Endodermal cell (in vitro differentiated cells): Measurements from ENCODE around the gene MRPL51. TPM values are rescaled to one million over a fixed set of nuclear protein-coding genes. Genes with fewer than 3 reads are reported as not detected.
A peak's percentile ranks its signal among the peaks of the same experiment; 100 is the strongest.

Experiments used
- DNase-seq: peaks from one replicate; pipeline ENCODE4 v3.0.0-alpha.2; 2017
- H3K27ac ChIP-seq: 2 replicates; pipeline ENCODE4 v1.5.1; 2013; ENCODE audit warnings: mild to moderate bottlenecking, low read depth, low read length, moderate library complexity
- H3K27me3 ChIP-seq: 2 replicates; pipeline ENCODE4 v1.6.1; 2013; ENCODE audit warnings: mild to moderate bottlenecking, low read length, moderate library complexity; ENCODE audit not compliant: insufficient read depth, control insufficient read depth, poor library complexity, severe bottlenecking
- H3K36me3 ChIP-seq: 2 replicates; pipeline ENCODE4 v1.7.0; 2013; ENCODE audit warnings: mild to moderate bottlenecking, low read length, moderate library complexity; ENCODE audit not compliant: control insufficient read depth, insufficient read depth
- H3K4me1 ChIP-seq: one replicate; pipeline ENCODE4 v1.7.0; 2013; ENCODE audit warnings: low read length; ENCODE audit not compliant: control insufficient read depth, insufficient read depth
- H3K4me3 ChIP-seq: 2 replicates; pipeline ENCODE4 v1.5.1; 2013; ENCODE audit warnings: mild to moderate bottlenecking, low read length, moderate library complexity
- H3K9ac ChIP-seq: 2 replicates; pipeline ENCODE4 v1.6.1; 2013; ENCODE audit warnings: mild to moderate bottlenecking, low read length, moderate library complexity; ENCODE audit not compliant: poor library complexity, severe bottlenecking; ENCODE audit errors: extremely low read depth
- H3K9me3 ChIP-seq: 2 replicates; pipeline ENCODE4 v1.6.1; 2013; ENCODE audit warnings: mild to moderate bottlenecking, low read length, moderate library complexity; ENCODE audit not compliant: control insufficient read depth
- H3K27ac Mint-ChIP-seq: 2 replicates; pipeline ENCODE4 v1.8.0; 2020; ENCODE audit warnings: mixed read lengths
- H3K27me3 Mint-ChIP-seq: 2 replicates; pipeline ENCODE4 v1.8.0; 2021; ENCODE audit warnings: mild to moderate bottlenecking, mixed read lengths; ENCODE audit not compliant: insufficient read depth
- H3K36me3 Mint-ChIP-seq: 2 replicates; pipeline ENCODE4 v1.8.0; 2020; ENCODE audit warnings: low read depth, mixed read lengths
- H3K4me1 Mint-ChIP-seq: 2 replicates; pipeline ENCODE4 v1.8.0; 2020; ENCODE audit warnings: mixed read lengths
- H3K4me3 Mint-ChIP-seq: 2 replicates; pipeline ENCODE4 v1.8.0; 2020; ENCODE audit warnings: mild to moderate bottlenecking, moderate library complexity, mixed read lengths
- H3K9me3 Mint-ChIP-seq: 2 replicates; pipeline ENCODE4 v1.8.0; 2020; ENCODE audit warnings: mild to moderate bottlenecking, mixed read lengths
- CTCF ChIP-seq: fragments of 200-600 bp; sonication (generic); conservative IDR thresholded peaks from 2 replicates; pipeline ENCODE4 v1.5.0; 2021; ENCODE audit warnings: antibody characterized with exemption, mild to moderate bottlenecking
- WGBS, 2 experiments: methylation state at CpG; one replicate each; pipeline versions ENCODE4 v1.1.5 to v1.1.7; 2013; ENCODE audit warnings: missing lambda C conversion rate in 2 of 2, mixed read lengths in 1 of 2; ENCODE audit not compliant: insufficient coverage in 1 of 2, insufficient read length in 1 of 2; 5-methylcytosine and 5-hydroxymethylcytosine counted together
- total RNA-seq, 2 donors: library from RNA; stranded (reverse); fragmentation: NEBNext Ultra II Directional in 1 of 2; extraction: Animal tissue kit (Norgen Biotek cat#: 25700) in 1 of 2; gene quantifications; 2 replicates in 1 of 2; 3 replicates in 1 of 2; pipeline ENCODE4 v1.2.1, GENCODE V29; 2021

The MRPL51 gene
- total RNA-seq, 2 donors from 2014 or later, result 196 to 450 TPM

- peak overlapping the region; percentile 53 for H3K27ac Mint-ChIP-seq
- WGBS, 2 experiments, result 71 to 95% methylated on average over 1 to 5 of the region's 5 CpGs
- TF ChIP-seq CTCF, result no peak
- no peaks in the 10 kb centered on the region for H3K9me3 ChIP-seq
- no peak overlapping the region for H3K9ac ChIP-seq
- no peak overlapping the region for H3K4me3 ChIP-seq
- no peaks in the 10 kb centered on the region for H3K27me3 Mint-ChIP-seq
- no peak overlapping the region for H3K4me3 Mint-ChIP-seq
- peaks cover 93% of the 10 kb centered on the region for H3K36me3 ChIP-seq
- no peak overlapping the region for H3K27ac ChIP-seq
- H3K4me1 Mint-ChIP-seq, result no peaks in the 10 kb centered on the region
- no peaks in the 10 kb centered on the region for H3K27me3 ChIP-seq
- no peaks in the 10 kb centered on the region for H3K9me3 Mint-ChIP-seq
- peaks cover 94% of the 10 kb centered on the region for H3K36me3 Mint-ChIP-seq
- no peak for DNase-seq
- H3K4me1 ChIP-seq, result no peaks in the 10 kb centered on the region
Measured at GRCh38 chr12:6524648-6525047, 31.6 kb upstream of the MRPL51 start.

- H3K27ac ChIP-seq, result no peak overlapping the region
- Mint-ChIP-seq H3K4me3 (no peak overlapping the region), H3K9me3 (no peaks in the 10 kb centered on the region), H3K4me1 (no peaks in the 10 kb centered on the region), H3K36me3 (peaks cover 92% of the 10 kb centered on the region), H3K27me3 (no peaks in the 10 kb centered on the region), H3K27ac (peak overlapping the region; percentile 28)
- no peak for DNase-seq
- H3K9ac ChIP-seq, result no peak overlapping the region
- no peaks in the 10 kb centered on the region for H3K27me3 ChIP-seq
- 95 to 100% methylated on average over 2 of the region's 3 CpGs for WGBS, 2 experiments
- no peak for TF ChIP-seq CTCF
- no peaks in the 10 kb centered on the region for H3K4me1 ChIP-seq
- H3K36me3 ChIP-seq, result peaks cover 92% of the 10 kb centered on the region
- H3K4me3 ChIP-seq, result no peak overlapping the region
- no peaks in the 10 kb centered on the region for H3K9me3 ChIP-seq
Measured at GRCh38 chr12:6523708-6524107, 30.6 kb upstream of the MRPL51 start.

- 77 to 85% methylated on average over 10 of the region's 10 CpGs for WGBS, 2 experiments
- Histone ChIP-seq H3K27me3 (no peaks in the 10 kb centered on the region), H3K4me1 (no peaks in the 10 kb centered on the region), H3K36me3 (peaks cover 87% of the 10 kb centered on the region), H3K4me3 (no peak overlapping the region), H3K27ac (no peak overlapping the region), H3K9me3 (no peaks in the 10 kb centered on the region), H3K9ac (no peak overlapping the region)
- no peak for DNase-seq
- Mint-ChIP-seq H3K27me3 (no peaks in the 10 kb centered on the region), H3K27ac (no peak overlapping the region), H3K36me3 (peaks cover 92% of the 10 kb centered on the region), H3K4me3 (no peak overlapping the region), H3K9me3 (no peaks in the 10 kb centered on the region), H3K4me1 (no peaks in the 10 kb centered on the region)
- no peak for TF ChIP-seq CTCF
Measured at GRCh38 chr12:6522193-6522592, 29.1 kb upstream of the MRPL51 start.
